Kidney epithelial cell (primary cell): Measurements from ENCODE around the gene DARS1. TPM values are rescaled to one million over a fixed set of nuclear protein-coding genes. Genes with fewer than 3 reads are reported as not detected.

ENCODE experiments used
- DNase-seq: peaks from one replicate; pipeline ENCODE4 v3.0.0-alpha.2; 2010; ENCODE audit warnings: low read depth
- H3K27me3 ChIP-seq: 2 replicates; pipeline ENCODE4 v1.6.0; 2011; ENCODE audit warnings: low read length; ENCODE audit not compliant: control insufficient read depth, insufficient read depth
- H3K36me3 ChIP-seq: 2 replicates; pipeline ENCODE4 v1.5.1; 2011; ENCODE audit warnings: low read length; ENCODE audit not compliant: control insufficient read depth, insufficient read depth
- H3K4me3 ChIP-seq: 2 replicates; pipeline ENCODE4 v1.5.1; 2011; ENCODE audit warnings: low read depth, mild to moderate bottlenecking, control low read depth, low read length
- CTCF ChIP-seq: IDR thresholded peaks from 2 replicates; pipeline ENCODE4 v1.5.1; 2011; ENCODE audit warnings: mild to moderate bottlenecking, moderate library complexity, low read length, control low read depth, inconsistent platforms; ENCODE audit not compliant: insufficient read depth, poor library complexity, severe bottlenecking
- total RNA-seq: library from RNA; depleted of rRNA; stranded (reverse); fragments of >200 nt; gene quantifications from 2 replicates; pipeline ENCODE4 v1.2.3, GENCODE V29; 2015

The DARS1 gene
- total RNA-seq, 1 donor from 2014 or later: 69.4 TPM

GRCh38 chr2:135987441-135987840 is 2.0 kb upstream of the DARS1 start:
- Histone ChIP-seq H3K36me3 (no peaks in the 10 kb centered on the region), H3K4me3 (no peak overlapping the region), H3K27me3 (no peaks in the 10 kb centered on the region)
- TF ChIP-seq CTCF: no peak
- no peak for DNase-seq

DNA sequence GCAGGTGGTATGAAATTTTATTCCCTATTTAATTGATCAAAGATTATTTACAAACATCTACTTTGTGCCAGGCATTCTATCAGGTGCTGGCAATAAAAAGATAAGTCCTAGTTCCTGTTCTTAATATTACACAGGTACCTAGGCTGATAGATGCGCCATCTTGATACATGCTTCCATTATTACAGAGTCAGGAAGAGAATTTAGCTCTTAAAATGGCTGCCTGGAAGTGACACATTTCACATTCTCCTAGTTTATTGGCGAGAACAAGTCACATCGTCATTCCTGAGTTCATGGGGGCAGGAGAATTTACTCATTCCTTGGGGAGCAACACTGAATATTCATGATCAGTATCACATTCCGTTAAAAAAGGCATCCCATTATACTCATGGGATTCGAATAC is 1.1 kb upstream of the DARS1 start:
- Histone ChIP-seq H3K4me3 (no peak overlapping the region), H3K27me3 (no peaks in the 10 kb centered on the region), H3K36me3 (no peaks in the 10 kb centered on the region)
- no peak for DNase-seq
- TF ChIP-seq CTCF: no peak

- TF ChIP-seq CTCF: no peak
- H3K27me3 ChIP-seq: no peaks in the 10 kb centered on the region
- peak overlapping the region; percentile 66 for H3K4me3 ChIP-seq
- no peak for DNase-seq
- H3K36me3 ChIP-seq: no peaks in the 10 kb centered on the region
These were observed 484 bp upstream of the DARS1 start for GRCh38 chr2:135985826-135986393.

DNA sequence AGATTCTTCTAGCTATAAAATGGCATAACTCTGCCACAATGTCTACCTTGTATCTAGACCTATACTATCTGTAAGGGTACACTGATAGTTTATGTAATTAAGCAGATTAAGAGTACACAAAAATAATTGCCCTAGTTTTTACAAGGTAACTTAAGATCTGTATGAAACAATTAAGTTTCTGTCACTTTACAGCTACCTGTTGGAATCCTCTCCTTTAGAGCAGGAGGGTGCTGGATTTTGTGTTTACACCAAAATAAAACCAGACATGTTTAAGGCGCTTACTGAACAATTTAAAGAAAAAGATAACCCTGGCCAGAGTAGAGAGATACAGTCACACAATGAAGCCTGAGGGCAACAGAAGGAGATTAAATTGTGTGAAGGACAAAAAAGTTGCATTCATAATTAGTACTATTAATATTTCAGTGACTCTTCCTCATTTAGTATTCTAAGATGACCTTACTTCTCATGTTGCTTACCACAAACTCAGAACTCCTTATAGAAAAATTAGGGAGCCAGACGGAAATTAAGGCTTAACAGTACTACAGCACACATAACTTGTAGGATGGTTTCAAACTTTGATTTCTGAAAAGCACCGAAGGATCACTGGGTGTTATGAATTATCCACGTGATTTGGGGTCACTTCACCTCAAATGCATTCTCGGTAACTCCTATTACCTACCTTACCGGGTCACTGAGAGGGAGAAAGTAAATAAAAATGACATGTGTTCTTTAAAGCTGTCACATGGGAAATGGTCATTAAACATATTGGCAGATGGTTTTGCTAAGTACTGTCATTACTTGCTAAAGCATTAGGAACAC is 1.0 kb downstream of the DARS1 start:
- DNase-seq: no peak
- no peaks in the 10 kb centered on the region for H3K36me3 ChIP-seq
- TF ChIP-seq CTCF: no peak
- peak overlapping the region; percentile 66 for H3K4me3 ChIP-seq
- H3K27me3 ChIP-seq: no peaks in the 10 kb centered on the region

- H3K4me3 ChIP-seq: no peak overlapping the region
- no peaks in the 10 kb centered on the region for H3K27me3 ChIP-seq
- H3K36me3 ChIP-seq: no peaks in the 10 kb centered on the region
- no peak for DNase-seq
- no peak for TF ChIP-seq CTCF
These were observed 4.9 kb downstream of the DARS1 start for GRCh38 chr2:135980434-135981079.

DNA sequence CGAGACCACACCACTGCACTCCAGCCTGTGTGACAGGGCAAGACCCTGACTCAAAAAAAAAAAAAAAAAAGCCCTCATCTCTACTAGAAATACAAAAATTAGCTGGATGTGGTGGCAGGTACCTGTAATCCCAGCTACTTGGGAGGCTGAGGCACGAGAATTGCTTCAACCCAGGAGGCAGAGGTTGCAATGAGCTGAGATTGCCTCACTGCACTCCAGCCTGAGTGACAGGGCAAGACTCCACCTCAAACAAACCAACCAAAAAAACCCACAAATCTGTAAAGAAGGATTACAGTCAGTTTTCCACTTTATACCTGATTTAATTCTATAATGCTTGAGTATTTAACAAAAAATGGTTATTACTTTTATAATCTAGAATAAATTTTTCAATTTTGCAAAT is 9.7 kb downstream of the DARS1 start:
- no peak overlapping the region for H3K4me3 ChIP-seq
- no peaks in the 10 kb centered on the region for H3K36me3 ChIP-seq
- DNase-seq: no peak
- no peaks in the 10 kb centered on the region for H3K27me3 ChIP-seq
- no peak for TF ChIP-seq CTCF
